Effector CD8-positive, alpha-beta T cell (primary cell): Measurements from ENCODE around the gene GIN1.
A peak's percentile ranks its signal among the peaks of the same experiment; 100 is the strongest.
"Not testable (repeated sequence)": the region's sequence is repeated elsewhere in the genome, so short reads cannot be mapped to it uniquely, and the experiment has no call there.

Experiments
- DNase-seq: peaks from one replicate; lab custom pipeline; 2025; lab: John Stamatoyannopoulos, UW
- total RNA-seq, 4 experiments: gene quantifications; one replicate each; lab custom pipeline; 2026; lab: John Stamatoyannopoulos, UW

Gene GIN1
- total RNA-seq, result 13.1 to 20.5 (median 14.5) reads per million in 4 experiments

- DNase-seq, result peak; percentile 95
These were observed at the start of gene GIN1, which contains the start of gene PPIP5K2 for GRCh38 chr5:103119765-103120606. Gene GIN1 (minus strand): TSS chr5:103120138. CDS start chr5:103108707, 11,431 bp downstream. Gene PPIP5K2 (plus strand): TSS chr5:103120301. CDS start chr5:103129590, 9,289 bp downstream.

- no peak for DNase-seq
These were observed 46.8 kb upstream of the GIN1 start for GRCh38 chr5:103166706-103167105.

- DNase-seq, result no peak
These were observed 31.2 kb upstream of the GIN1 start for GRCh38 chr5:103151156-103151555.

GRCh38 chr5:103148213-103148612 lies 28.3 kb upstream of the GIN1 start:
- no peak for DNase-seq

GRCh38 chr5:103145196-103145595 lies 25.3 kb upstream of the GIN1 start:
- no peak for DNase-seq

- not testable (repeated sequence) for DNase-seq
These were observed 22.2 kb upstream of the GIN1 start for GRCh38 chr5:103142132-103142531.

- DNase-seq, result peak; percentile 76
These were observed 19.4 kb upstream of the GIN1 start for GRCh38 chr5:103139264-103139865.

- DNase-seq, result no peak
These were observed 18.3 kb upstream of the GIN1 start for GRCh38 chr5:103138202-103138690.

GRCh38 chr5:103135461-103135860 lies 15.5 kb upstream of the GIN1 start:
- DNase-seq, result no peak

- DNase-seq, result no peak
These were observed 13.3 kb upstream of the GIN1 start for GRCh38 chr5:103133231-103133630.

- no peak for DNase-seq
These were observed 12.7 kb upstream of the GIN1 start for GRCh38 chr5:103132684-103133083.

- DNase-seq, result no peak
These were observed 8.3 kb upstream of the GIN1 start for GRCh38 chr5:103128202-103128601.

GRCh38 chr5:103127292-103127817 lies 7.4 kb upstream of the GIN1 start:
- no peak for DNase-seq

GRCh38 chr5:103126557-103126956 lies 6.6 kb upstream of the GIN1 start:
- no peak for DNase-seq

- no peak for DNase-seq
These were observed 2.3 kb upstream of the GIN1 start for GRCh38 chr5:103122242-103122641.

- DNase-seq, result no peak
These were observed 766 bp upstream of the GIN1 start for GRCh38 chr5:103120607-103121200.

- DNase-seq, result no peak
These were observed 721 bp downstream of the GIN1 start for GRCh38 chr5:103119070-103119764.

- DNase-seq, result no peak
These were observed 2.4 kb downstream of the GIN1 start for GRCh38 chr5:103117471-103117991.

GRCh38 chr5:103114440-103114839 lies 5.5 kb downstream of the GIN1 start:
- DNase-seq, result no peak

GRCh38 chr5:103112910-103113309 lies 7.0 kb downstream of the GIN1 start:
- no peak for DNase-seq

- DNase-seq, result no peak
These were observed 8.5 kb downstream of the GIN1 start for GRCh38 chr5:103111468-103111867.
